ENCODE data around the gene TRERF1.
A peak's percentile ranks its signal among the peaks of the same experiment; 100 is the strongest.

The TRERF1 gene

DNA sequence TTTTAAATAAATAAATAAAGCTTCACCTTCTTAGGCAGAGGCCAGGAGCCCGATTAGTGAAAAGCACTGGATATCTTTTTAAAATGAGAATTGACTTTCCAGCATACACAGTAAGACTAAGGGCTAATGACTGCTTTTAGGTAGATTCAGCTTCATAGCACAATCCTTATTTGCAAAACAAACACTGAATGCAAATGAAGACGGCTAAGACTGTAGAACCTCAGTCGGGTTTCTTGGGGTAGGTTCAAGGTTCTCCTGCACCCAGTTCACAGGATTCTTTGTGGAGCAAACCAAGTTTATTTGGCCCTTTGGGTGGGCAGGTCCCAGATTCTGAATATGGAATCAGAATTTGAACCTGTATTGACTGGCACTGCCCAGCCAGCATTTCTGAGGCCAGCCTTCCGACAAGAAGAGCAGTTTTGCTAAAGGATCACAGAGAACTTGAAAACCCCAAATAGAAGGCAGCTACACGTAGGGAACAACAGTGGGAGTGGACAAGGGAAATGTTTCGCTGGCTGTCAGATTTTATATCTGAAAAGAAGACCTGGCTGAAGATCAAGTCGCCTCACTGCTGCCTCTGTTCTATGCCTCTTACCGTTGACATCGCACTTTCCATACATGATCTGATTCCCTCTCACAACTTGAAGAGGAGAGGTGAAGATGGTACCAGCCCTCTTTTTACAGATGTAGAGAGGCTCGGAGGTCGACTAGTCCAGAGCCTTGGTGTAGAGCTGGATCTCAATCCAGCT is 8.2 kb downstream of the TRERF1 start:
- DNase-seq (ENCODE audit: low read depth in 2 of 2) = no peak
- no peak overlapping the region for H3K4me3 ChIP-seq (replicated peaks in 1 of 2; ENCODE audit: low read depth in 2 of 2, low read length in 2 of 2)
- TF ChIP-seq, protein P1, sequence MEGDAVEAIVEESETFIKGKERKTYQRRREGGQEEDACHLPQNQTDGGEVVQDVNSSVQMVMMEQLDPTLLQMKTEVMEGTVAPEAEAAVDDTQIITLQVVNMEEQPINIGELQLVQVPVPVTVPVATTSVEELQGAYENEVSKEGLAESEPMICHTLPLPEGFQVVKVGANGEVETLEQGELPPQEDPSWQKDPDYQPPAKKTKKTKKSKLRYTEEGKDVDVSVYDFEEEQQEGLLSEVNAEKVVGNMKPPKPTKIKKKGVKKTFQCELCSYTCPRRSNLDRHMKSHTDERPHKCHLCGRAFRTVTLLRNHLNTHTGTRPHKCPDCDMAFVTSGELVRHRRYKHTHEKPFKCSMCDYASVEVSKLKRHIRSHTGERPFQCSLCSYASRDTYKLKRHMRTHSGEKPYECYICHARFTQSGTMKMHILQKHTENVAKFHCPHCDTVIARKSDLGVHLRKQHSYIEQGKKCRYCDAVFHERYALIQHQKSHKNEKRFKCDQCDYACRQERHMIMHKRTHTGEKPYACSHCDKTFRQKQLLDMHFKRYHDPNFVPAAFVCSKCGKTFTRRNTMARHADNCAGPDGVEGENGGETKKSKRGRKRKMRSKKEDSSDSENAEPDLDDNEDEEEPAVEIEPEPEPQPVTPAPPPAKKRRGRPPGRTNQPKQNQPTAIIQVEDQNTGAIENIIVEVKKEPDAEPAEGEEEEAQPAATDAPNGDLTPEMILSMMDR (IDR thresholded peaks at IDR 0.05; ENCODE audit: low read depth, low read length) = no peak

DNA sequence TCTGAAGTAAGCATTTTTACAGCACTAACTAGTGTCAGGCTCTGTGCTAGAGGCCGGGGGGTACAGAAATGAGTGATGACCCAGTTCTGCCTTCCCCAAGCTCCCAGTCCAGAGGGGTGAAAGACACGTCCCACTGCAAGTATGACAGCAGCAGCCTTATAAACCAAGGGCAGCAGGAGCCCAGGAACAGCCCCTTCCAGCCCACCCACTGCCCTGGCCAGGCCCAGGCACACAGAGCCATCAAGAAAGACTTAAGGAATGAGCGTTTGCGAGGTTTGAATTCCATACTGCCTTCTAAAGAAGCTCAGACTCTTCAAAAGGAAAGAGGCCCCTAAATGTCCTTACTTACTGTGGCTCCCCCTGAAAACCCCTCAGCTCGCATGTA is 10.0 kb downstream of the TRERF1 start:
- TF ChIP-seq, protein P1 (IDR thresholded peaks at IDR 0.05; ENCODE audit: low read depth, low read length) = no peak
- no peak for DNase-seq (ENCODE audit: low read depth in 2 of 2)
- no peak overlapping the region for H3K4me3 ChIP-seq (replicated peaks in 1 of 2; ENCODE audit: low read depth in 2 of 2, low read length in 2 of 2)

DNA sequence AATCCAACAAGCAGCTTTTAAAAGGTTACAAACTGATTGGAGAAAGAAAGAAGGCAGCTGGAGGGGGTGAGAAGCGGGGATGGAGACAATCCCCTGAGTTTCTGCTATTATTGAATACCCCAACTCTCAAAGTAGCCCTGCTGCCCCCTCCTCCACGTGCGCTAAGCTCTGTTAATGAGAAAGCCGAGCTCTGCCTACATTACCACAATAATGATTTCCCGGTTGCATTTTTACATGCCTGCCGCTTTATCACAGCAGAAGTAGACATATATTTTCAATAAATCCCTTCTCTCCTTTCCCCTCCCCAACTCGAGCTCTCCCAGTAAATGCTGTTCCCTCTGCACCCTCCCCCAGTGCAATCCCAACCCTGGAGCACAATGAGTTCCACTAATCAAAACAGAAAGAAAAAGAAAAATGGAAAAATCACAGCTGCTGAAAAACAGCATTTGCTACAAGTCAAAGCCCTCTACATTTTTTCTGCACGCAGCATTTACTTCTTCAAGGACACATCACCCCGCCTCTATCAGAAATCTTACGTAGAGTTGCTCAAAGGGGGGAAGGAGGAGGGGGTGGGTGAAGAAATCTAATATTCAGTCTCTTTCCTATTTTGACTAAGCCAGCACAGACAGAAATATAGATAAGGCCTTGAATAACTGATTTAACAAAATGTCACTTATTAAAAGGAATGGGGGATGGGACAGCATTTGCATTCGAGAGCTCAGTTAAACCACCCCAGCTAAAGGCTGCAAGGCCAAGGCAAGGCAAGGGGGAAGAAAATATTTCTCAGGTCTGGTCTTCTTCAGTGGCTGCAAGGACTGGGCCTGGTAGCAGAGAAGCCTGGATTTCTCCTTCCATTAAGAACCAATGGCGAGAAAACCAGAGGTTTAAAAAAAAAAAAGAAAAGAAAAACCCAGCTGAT is 10.7 kb downstream of the TRERF1 start:
- H3K4me3 ChIP-seq (replicated peaks in 1 of 2; ENCODE audit: low read depth in 2 of 2, low read length in 2 of 2) = no peak overlapping the region
- DNase-seq (ENCODE audit: low read depth in 2 of 2) = peak; percentile 52 to 77
- TF ChIP-seq, protein P1 (IDR thresholded peaks at IDR 0.05; ENCODE audit: low read depth, low read length) = no peak

DNA sequence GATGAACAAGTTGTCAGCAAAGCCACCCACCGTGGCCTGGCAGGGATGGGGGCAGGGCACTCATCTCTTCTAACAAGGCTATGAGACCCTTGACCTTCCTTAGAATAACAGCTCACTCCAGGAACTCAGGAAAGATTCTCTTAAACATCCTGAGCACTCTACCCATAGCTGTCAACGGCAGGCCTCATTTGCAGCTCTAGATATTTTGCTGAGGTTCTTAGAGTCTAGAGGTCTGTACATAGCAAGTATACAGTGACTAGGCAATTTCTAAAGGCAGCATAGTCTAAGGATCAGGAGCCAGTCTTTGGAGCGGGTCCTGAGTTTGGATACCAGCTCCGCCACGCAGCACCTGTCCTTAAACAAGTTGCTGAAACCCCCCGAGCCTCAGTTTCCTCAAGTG is 11.7 kb downstream of the TRERF1 start:
- H3K4me3 ChIP-seq (replicated peaks in 1 of 2; ENCODE audit: low read depth in 2 of 2, low read length in 2 of 2) = no peak overlapping the region
- TF ChIP-seq, protein P1 (IDR thresholded peaks at IDR 0.05; ENCODE audit: low read depth, low read length) = no peak
- no peak for DNase-seq (ENCODE audit: low read depth in 2 of 2)

DNA sequence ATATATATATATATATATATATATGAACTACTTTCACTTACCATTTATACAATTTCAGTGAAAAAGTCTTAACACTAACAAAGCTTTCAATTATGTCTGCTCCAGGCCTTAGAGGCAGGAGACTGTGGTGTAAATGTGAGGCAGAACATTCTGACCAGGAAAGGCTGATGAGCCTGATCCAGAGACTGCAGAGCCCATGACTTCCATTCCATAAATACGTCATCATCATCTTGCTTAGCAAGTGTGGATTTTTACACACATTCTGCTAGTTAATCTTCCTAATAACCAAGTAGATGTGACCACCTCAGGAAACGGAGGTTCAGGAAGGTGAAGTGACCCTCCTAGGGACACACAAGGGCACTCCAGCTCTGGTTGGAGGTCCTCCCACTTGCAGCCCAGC is 14.9 kb downstream of the TRERF1 start:
- H3K4me3 ChIP-seq (replicated peaks in 1 of 2; ENCODE audit: low read depth in 2 of 2, low read length in 2 of 2) = no peak overlapping the region
- no peak for DNase-seq (ENCODE audit: low read depth in 2 of 2)
- TF ChIP-seq, protein P1 (IDR thresholded peaks at IDR 0.05; ENCODE audit: low read depth, low read length) = no peak

DNA sequence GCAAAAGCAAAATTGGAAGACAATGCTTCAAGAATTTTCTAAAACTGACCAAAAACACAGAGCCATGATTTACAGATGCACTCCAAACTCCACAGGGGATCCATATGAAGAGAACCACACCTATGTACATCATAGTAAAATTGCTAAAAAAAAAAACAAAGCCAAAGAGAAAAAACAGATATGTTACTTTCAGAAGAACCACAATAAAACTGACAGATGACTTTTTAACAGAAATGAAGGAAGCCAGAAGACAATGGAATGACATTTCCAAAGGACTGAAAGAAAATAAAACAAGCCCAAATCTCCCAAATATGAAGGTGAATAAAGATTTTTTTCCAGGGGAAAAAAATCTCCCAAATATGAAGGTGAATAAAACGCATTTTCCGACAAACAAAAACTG is 17.5 kb downstream of the TRERF1 start:
- TF ChIP-seq, protein P1 (IDR thresholded peaks at IDR 0.05; ENCODE audit: low read depth, low read length) = no peak
- DNase-seq (ENCODE audit: low read depth in 2 of 2) = no peak
- no peak overlapping the region for H3K4me3 ChIP-seq (replicated peaks in 1 of 2; ENCODE audit: low read depth in 2 of 2, low read length in 2 of 2)
